HG03066 (cell line): ENCODE measurements around the gene POU6F2.

Experiments
- ATAC-seq: cut with Tn5 transposase; IDR thresholded peaks from one replicate; pipeline ENCODE4 v1.9.1; 2021; ENCODE audit warnings: low read depth; ENCODE audit not compliant: unreplicated experiment

The POU6F2 gene

DNA sequence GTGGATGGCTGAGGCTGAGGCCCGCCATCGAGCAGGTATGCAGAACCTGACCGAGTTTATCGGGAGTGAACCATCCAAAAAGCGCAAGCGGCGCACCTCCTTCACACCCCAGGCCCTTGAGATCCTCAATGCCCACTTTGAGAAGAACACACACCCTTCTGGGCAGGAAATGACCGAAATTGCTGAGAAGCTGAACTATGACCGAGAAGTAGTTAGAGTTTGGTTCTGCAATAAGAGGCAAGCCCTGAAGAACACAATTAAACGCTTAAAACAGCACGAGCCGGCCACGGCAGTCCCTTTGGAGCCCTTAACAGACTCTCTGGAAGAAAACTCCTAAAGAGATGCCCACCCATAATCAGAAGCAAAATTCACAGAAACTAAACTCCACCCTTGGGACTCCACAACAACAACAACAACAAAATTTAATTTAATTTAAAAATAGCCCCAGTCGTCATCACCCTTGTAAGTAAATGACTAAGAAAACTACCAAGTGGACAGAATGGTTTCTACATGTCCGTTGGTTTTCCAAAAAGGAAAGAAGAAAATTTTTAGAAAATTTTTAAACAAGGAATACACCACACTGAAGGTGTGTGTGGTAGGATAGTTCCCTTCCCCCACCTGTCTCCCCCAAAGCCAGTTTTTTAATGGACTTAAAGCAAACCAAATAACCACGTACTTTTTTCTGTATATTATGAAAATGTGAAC is 486.8 kb downstream of the POU6F2 start:
- no peak for ATAC-seq

- ATAC-seq = no peak
These were observed 487.6 kb downstream of the POU6F2 start for GRCh38 chr7:39465055-39465929.

DNA sequence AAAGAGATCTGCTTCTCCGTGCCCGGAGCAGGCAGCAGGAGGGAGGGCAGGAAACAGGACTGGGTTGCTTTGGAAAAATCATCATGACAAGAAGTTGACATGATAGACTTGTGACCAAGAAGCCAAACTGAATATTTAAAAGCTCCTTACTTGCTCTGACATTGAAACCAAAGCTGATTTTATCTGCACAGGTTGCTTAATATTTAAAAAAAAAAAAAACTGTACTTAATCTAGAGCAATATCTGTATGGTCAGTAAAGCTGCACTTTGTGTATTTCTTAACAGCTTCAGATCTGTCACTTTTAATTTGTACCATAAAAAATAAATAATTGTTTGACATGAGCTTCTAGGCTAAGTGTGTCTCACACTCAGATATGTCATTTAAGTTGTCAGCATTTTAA is 490.6 kb downstream of the POU6F2 start:
- ATAC-seq = no peak

DNA sequence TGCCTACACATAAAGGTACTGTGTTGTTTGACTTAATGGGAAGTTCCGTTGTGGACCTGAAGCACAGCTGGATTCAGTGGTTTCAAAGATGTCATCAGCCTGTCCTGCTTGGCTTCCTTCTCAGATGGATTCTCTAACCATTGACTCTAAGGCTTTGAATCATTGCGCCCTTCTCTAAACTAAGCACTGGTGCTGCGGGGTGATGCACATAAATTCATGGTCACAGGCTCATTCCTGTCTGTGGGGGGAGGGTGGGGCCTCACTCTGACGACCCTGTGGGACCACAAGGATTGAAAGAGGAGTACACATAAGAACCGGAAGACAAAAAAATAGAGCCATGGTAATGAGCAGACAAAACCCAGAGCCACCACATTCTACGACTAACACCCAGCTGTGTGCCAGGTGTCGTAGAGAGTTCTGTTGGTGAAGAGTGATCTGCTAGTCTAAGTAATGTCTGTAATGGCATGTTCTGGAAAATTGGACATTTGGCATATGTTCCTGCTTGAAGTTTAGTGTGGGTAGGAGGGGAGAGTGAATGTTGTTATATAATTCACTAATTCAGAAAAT is 491.2 kb downstream of the POU6F2 start:
- no peak for ATAC-seq

DNA sequence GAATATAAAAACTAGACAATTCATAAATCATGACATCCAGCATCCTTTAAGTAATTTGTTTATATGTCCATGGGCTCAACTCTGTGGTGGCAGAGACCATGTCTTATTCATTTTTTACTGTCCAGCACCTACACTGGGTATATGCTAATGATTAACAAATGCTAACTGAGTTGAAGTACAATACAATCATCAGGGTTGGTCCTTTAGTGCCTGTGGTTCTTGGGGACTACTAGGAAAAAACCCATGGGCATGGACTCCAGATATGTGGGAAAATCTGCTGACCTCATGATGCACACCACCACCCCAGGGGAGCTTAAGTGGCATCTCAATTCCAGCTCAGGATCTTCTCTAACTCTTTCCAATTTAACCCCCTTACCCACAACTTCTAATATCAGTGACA is 503.2 kb downstream of the POU6F2 start:
- ATAC-seq = no peak

DNA sequence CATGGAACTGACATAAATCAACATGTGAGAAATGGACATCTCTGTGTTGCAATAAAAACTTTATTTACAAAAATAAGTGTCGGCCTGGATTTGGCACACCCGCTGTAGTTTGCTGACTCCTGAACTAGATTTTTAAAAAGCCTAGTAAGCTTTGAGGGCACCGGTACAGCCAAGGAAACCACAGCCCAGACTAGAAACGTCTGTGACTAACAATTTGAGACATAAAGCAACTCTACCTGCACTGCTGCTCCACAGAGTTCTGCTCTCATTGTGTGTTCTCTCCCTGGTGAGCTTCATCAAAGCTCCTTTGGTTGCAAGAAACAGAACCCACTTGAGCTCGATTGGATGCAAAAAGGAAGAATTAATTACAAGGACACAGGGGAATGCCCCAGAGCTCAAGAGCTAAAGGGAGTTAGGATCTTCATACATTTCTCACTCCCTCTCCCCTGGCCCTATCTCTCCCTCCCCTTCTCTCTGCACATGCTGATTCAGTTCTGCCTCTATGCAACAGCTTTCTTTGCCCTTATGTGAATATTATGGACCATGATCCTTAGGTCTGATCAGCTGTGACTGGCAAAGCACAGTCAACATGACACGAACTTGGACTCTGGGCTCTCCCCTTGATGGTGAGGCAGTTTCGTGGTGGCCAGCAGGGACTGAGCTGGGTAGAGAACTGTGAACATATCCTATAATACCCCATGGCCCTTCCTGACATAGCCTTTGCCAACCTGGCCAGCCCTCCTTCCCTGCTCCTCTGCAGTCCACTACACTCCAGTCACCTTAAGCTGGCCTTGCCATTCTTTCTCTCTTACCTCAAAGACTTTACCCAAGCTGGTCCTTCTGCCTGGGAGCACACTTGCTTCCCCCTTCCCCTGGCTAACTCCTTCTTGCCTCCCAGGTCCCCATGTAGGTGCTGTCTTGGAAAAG is 511.0 kb downstream of the POU6F2 start:
- ATAC-seq = no peak

DNA sequence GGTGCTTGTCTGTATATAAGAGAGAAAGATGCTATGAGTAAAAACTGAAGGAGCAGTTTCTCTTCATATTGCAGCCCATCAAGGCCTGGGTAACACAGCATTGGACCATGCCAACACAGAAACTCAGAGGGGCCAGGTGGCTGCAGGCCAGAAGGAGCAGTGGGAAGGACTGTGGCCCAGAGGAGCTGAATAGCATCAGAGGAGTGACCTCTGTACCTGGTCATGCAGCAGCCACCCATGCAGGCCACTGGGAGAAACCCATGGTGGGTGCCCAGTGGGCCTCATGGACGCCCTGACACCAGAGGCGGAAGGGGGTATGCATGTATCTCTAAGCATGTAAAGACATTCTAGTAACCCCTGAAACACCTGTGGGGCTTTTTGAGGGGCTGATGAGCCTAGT is 512.6 kb downstream of the POU6F2 start:
- no peak for ATAC-seq

- no peak for ATAC-seq
These were observed 516.2 kb downstream of the POU6F2 start for GRCh38 chr7:39493934-39494333.

- ATAC-seq = no peak
These were observed 523.6 kb downstream of the POU6F2 start for GRCh38 chr7:39501358-39501757.

DNA sequence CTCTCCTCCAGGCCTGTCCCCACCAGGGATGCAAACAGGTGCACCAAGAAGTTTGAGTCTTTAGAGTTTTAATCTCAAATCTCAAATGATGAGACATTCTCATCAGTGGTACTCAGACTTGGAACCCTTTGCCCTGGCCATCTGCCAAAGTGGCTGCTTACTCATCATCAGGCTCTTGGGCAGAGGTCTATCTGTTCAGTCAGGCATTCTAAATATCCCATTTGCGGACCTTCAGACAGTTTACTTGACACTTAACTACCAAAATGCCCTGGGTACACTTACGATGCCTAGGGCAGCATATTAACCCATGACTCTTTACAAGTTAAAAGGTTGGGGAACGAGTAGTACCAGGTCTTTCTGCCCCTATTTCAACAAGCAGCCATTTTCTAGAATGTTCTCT is 527.3 kb downstream of the POU6F2 start:
- no peak for ATAC-seq

- no peak for ATAC-seq
These were observed 530.3 kb downstream of the POU6F2 start for GRCh38 chr7:39507866-39508551.

GRCh38 chr7:39509436-39509835 is 531.7 kb downstream of the POU6F2 start:
- ATAC-seq = no peak

GRCh38 chr7:39509912-39510311 is 532.2 kb downstream of the POU6F2 start:
- no peak for ATAC-seq

- ATAC-seq = no peak
These were observed 533.2 kb downstream of the POU6F2 start for GRCh38 chr7:39510864-39511354.

- ATAC-seq = no peak
These were observed 538.0 kb downstream of the POU6F2 start for GRCh38 chr7:39515534-39516228.

GRCh38 chr7:39516498-39516897 is 538.8 kb downstream of the POU6F2 start:
- no peak for ATAC-seq

- ATAC-seq = no peak
These were observed 539.5 kb downstream of the POU6F2 start for GRCh38 chr7:39517240-39517639.
